GM12878 (cell line): Measurements from ENCODE around the gene PMP22. TPM values are rescaled to one million over a fixed set of nuclear protein-coding genes. Genes with fewer than 3 reads are reported as not detected.

ENCODE experiments used
- ATAC-seq: fragments of 200-7000 bp; cut with Tn5 transposase; 3 replicates; pipeline ENCODE4 v1.9.1; 2020; ENCODE audit warnings: mild to moderate bottlenecking, moderate library complexity
- BruUV-seq: library from RNA; stranded (reverse); fragments of 400-500 nt; replicated peaks from 2 replicates; lab custom pipeline; 2021; lab: Mats Ljungman, UMichigan
- CTCF ChIA-PET: fragments of 300-600 bp; sonication (Branson Sonifier 250); formaldehyde crosslinking; extraction: SDS; loops from one replicate; lab custom pipeline; 2021; ENCODE audit warnings: inconsistent platforms; lab: Yijun Ruan, JAX
- POLR2A ChIA-PET: fragments of 350-600 bp; formaldehyde crosslinking; extraction: SDS; loops from one replicate; lab custom pipeline; 2021; ENCODE audit warnings: inconsistent platforms; lab: Charles Lee
- RAD21 ChIA-PET: fragments of 300-600 bp; sonication (Branson Sonifier 250); formaldehyde crosslinking; loops from one replicate; lab custom pipeline; 2023; ENCODE audit warnings: antibody characterized with exemption; ENCODE audit not compliant: unreplicated experiment; lab: Charles Lee
- SMC1A ChIA-PET: fragments of 300-600 bp; sonication (Branson Sonifier 250); formaldehyde crosslinking; loops from one replicate; lab custom pipeline; 2023; ENCODE audit not compliant: unreplicated experiment, uncharacterized antibody; lab: Charles Lee
- DNase-seq: peaks from one replicate; pipeline ENCODE4 v3.0.0-alpha.2; 2011; ENCODE audit warnings: low read depth, low spot score
- FAIRE-seq: peaks from 3 replicates; lab custom pipeline; 2011; peaks lifted over from hg19 to GRCh38; lab: Jason Lieb, UNC
- H2AFZ ChIP-seq: 2 replicates; pipeline ENCODE4 v1.6.0; 2011; ENCODE audit warnings: low read depth, low read length, control low read depth; ENCODE audit not compliant: control insufficient read depth
- H3K27ac ChIP-seq: 2 replicates; pipeline ENCODE4 v1.5.1; 2011; ENCODE audit warnings: control low read depth; ENCODE audit not compliant: control insufficient read depth, insufficient read depth
- H3K27me3 ChIP-seq, 2 experiments: replicated peaks in 1 of 2; 2 replicates each; pipeline versions ENCODE4 v1.6.0 to v1.6.1; 2011; ENCODE audit warnings: low read length in 1 of 2; ENCODE audit not compliant: control insufficient read depth in 2 of 2, insufficient read depth in 2 of 2
- H3K36me3 ChIP-seq, 2 experiments: 2 replicates each; pipeline ENCODE4 v1.5.1; 2011; ENCODE audit warnings: low read length in 1 of 2; ENCODE audit not compliant: control insufficient read depth in 2 of 2, insufficient read depth in 2 of 2
- H3K4me1 ChIP-seq: 2 replicates; pipeline ENCODE4 v1.6.1; 2011; ENCODE audit warnings: mild to moderate bottlenecking, low read length, moderate library complexity, mixed read lengths; ENCODE audit not compliant: control insufficient read depth, insufficient read depth
- H3K4me2 ChIP-seq: 2 replicates; pipeline ENCODE4 v1.6.0; 2011; ENCODE audit warnings: control low read depth; ENCODE audit not compliant: control insufficient read depth, insufficient read depth
- H3K4me3 ChIP-seq: fragments of 200-600 bp; sonication (generic); 2 replicates; pipeline ENCODE4 v1.5.1; 2016
- H3K79me2 ChIP-seq: 2 replicates; pipeline ENCODE4 v1.6.0; 2011; ENCODE audit warnings: low read length; ENCODE audit not compliant: control insufficient read depth, insufficient read depth
- H3K9ac ChIP-seq: 2 replicates; pipeline ENCODE4 v1.8.0; 2011; ENCODE audit warnings: low read length, control low read depth, mixed read lengths; ENCODE audit not compliant: control insufficient read depth, insufficient read depth
- H3K9me3 ChIP-seq: replicated peaks from 3 replicates; pipeline ENCODE4 v1.5.1; 2011; ENCODE audit warnings: mild to moderate bottlenecking, low read length; ENCODE audit not compliant: control insufficient read depth, insufficient read depth
- H4K20me1 ChIP-seq: 2 replicates; pipeline ENCODE4 v1.6.0; 2011; ENCODE audit not compliant: control insufficient read depth, insufficient read depth
- CBX3 ChIP-seq: fragments of 200-600 bp; sonication (generic); IDR thresholded peaks from 2 replicates; pipeline ENCODE4 v1.6.1; 2016; ENCODE audit warnings: low read depth, borderline replicate concordance
- ETV6 ChIP-seq, 2 experiments: fragments of 450-650 bp in 1 of 2; IDR thresholded peaks in 1 of 2; conservative IDR thresholded peaks in 1 of 2; 2 replicates each; pipeline ENCODE4 v1.6.1; 2014; ENCODE audit warnings: antibody characterized with exemption in 1 of 2, borderline replicate concordance in 1 of 2, low read depth in 1 of 2, mild to moderate bottlenecking in 1 of 2, moderate library complexity in 1 of 2
- IKZF2 ChIP-seq, 2 experiments: fragments of 450-650 bp; IDR thresholded peaks; 2 replicates each; pipeline ENCODE4 v1.6.1; 2017; ENCODE audit warnings: mild to moderate bottlenecking in 2 of 2, moderate library complexity in 2 of 2
- MLLT1 ChIP-seq: fragments of 450-650 bp; IDR thresholded peaks from 2 replicates; pipeline ENCODE4 v1.6.1; 2016; ENCODE audit warnings: mild to moderate bottlenecking
- MTA2 ChIP-seq: fragments of 450-650 bp; IDR thresholded peaks from 2 replicates; pipeline ENCODE4 v1.6.1; 2016; ENCODE audit warnings: low read depth, mild to moderate bottlenecking, moderate library complexity
- RB1 ChIP-seq: fragments of 450-650 bp; formaldehyde crosslinking; IDR thresholded peaks from 2 replicates; pipeline ENCODE4 v1.6.1; 2017; ENCODE audit warnings: mild to moderate bottlenecking, borderline replicate concordance
- SMAD1 ChIP-seq: fragments of 450-650 bp; IDR thresholded peaks from 2 replicates; pipeline ENCODE4 v1.6.1; 2018; ENCODE audit warnings: mild to moderate bottlenecking, low read depth; ENCODE audit not compliant: partially characterized antibody
- SMC3 ChIP-seq: IDR thresholded peaks from 2 replicates; pipeline ENCODE4 v1.6.1; 2011; ENCODE audit warnings: low read length, improper control_type of control experiment, borderline replicate concordance
- SPI1 ChIP-seq: IDR thresholded peaks from 2 replicates; pipeline ENCODE4 v1.6.1; 2011; ENCODE audit warnings: low read depth, mild to moderate bottlenecking, low read length, moderate library complexity, borderline replicate concordance; ENCODE audit not compliant: insufficient read depth
- SUPT20H ChIP-seq: IDR thresholded peaks from 2 replicates; pipeline ENCODE4 v1.6.1; 2011; ENCODE audit warnings: low read depth, mild to moderate bottlenecking, low read length, moderate library complexity, borderline replicate concordance; ENCODE audit not compliant: control insufficient read depth
- USF1 ChIP-seq: IDR thresholded peaks from 2 replicates; pipeline ENCODE4 v1.6.1; 2011; ENCODE audit warnings: borderline replicate concordance, low read depth, mild to moderate bottlenecking, moderate library complexity, mixed read lengths, low read length; ENCODE audit not compliant: insufficient read depth; ENCODE audit errors: extremely low read length
- ZNF24 ChIP-seq: fragments of 450-650 bp; IDR thresholded peaks from 2 replicates; pipeline ENCODE4 v1.6.1; 2017; ENCODE audit warnings: antibody characterized with exemption, mild to moderate bottlenecking
- ZNF384 ChIP-seq: IDR thresholded peaks from 2 replicates; pipeline ENCODE4 v1.6.1; 2012; ENCODE audit warnings: low read depth, mild to moderate bottlenecking, low read length, improper control_type of control experiment, borderline replicate concordance
- ZSCAN29 ChIP-seq: fragments of 450-650 bp; IDR thresholded peaks from 2 replicates; pipeline ENCODE4 v1.6.1; 2017; ENCODE audit warnings: mild to moderate bottlenecking, moderate library complexity
- WGBS: methylation state at CpG from one replicate; pipeline ENCODE4 v1.1.6; 2016; ENCODE audit warnings: low lambda C conversion rate; ENCODE audit not compliant: insufficient replicate concordance, insufficient coverage; ENCODE audit errors: missing lambda C conversion rate; 5-methylcytosine and 5-hydroxymethylcytosine counted together
- in situ Hi-C: fragments of 300-500 bp; cut with MboI; formaldehyde crosslinking; loops from 9 replicates; pipeline ENCODE4 v1.14.3; 2018; ENCODE audit warnings: mixed read lengths
- intact Hi-C: fragments of 100-400 bp; cut with micrococcal nuclease; formaldehyde crosslinking; loops from one replicate; pipeline ENCODE4 v1.14.2; 2022; ENCODE audit not compliant: unreplicated experiment
- polyA plus RNA-seq, 11 experiments: library from polyadenylated mRNA; depleted of rRNA in 4 of 11; unstranded in 6 of 11; stranded (reverse) in 5 of 11; fragments of >200 nt; fragmentation: Nextera tagmentation in 4 of 11; fragmentation: Illumina TruSeq in 1 of 11; extraction: Ambion mirVana in 4 of 11; extraction: Trizol in 1 of 11; gene quantifications; 1 replicate in 1 of 11; 2 replicates in 10 of 11; pipeline versions ENCODE4 v1.2.1 to v1.2.3, GENCODE V29; 2011 to 2016; ENCODE audit warnings: inconsistent platforms in 2 of 11, missing spikeins in 2 of 11, low read depth in 1 of 11
- total RNA-seq, 4 experiments: library from RNA; depleted of rRNA in 3 of 4; stranded (reverse); fragments of >200 nt in 3 of 4; fragmentation: Illumina TruSeq in 1 of 4; extraction: Trizol in 1 of 4; gene quantifications; 2 replicates each; pipeline versions ENCODE4 v1.2.1 to v1.2.3, GENCODE V29; 2013 to 2021
- TF ChIP-seq, protein P1 (sequence below): IDR thresholded peaks from 2 replicates; pipeline ENCODE4 v1.6.1; 2012; ENCODE audit warnings: improper control_type of control experiment, low read depth, low read length; ENCODE audit not compliant: insufficient replicate concordance

PMP22 gene
- total and polyA plus RNA-seq, 10 of the 15 experiments (the other 5 are each of a cell fraction or from before 2014, with no cell fraction given) = 0.59 TPM; not detected in 9

GRCh38 chr17:15257796-15258512 is 7.2 kb downstream of the PMP22 start:
- RAD21 ChIA-PET = interaction anchor here (1.4 to 1.9 kb wide), 3 partner anchors 224 to 245 kb away, joined by 3 to 11 read pairs (median 7); no protein-coding TSS in a partner anchor
- in situ Hi-C loops (loop anchor here (5.0 to 25.0 kb wide), 2 partner anchors 244 to 729 kb away; partner anchors contain the start of genes TTC19 and ZSWIM7), intact Hi-C loops (loop anchor here (1.0 kb wide), 1 partner anchor 244 kb away; no protein-coding TSS in a partner anchor)
- Histone ChIP-seq H3K4me2 (no peak overlapping the region), H3K79me2 (no peaks in the 10 kb centered on the region), H4K20me1 (no peaks in the 10 kb centered on the region; the same call in 1 of the 2 replicates), H3K4me3 (no peak overlapping the region), H3K9ac (no peak overlapping the region), H3K4me1 (no peaks in the 10 kb centered on the region), H3K27ac (no peak overlapping the region), H2AFZ (no peak overlapping the region), H3K36me3 (no peaks in the 10 kb centered on the region), H3K27me3 (peaks cover 0 to under 1% of the 10 kb centered on the region in 2 experiments; a peak in 3 of 4 replicates), H3K9me3 (no peaks in the 10 kb centered on the region)
- WGBS = 51% methylated on average over 6 of the region's 6 CpGs
- FAIRE-seq (no peak), DNase-seq (no peak), ATAC-seq (no peak)
- POLR2A ChIA-PET = no interaction called here
- CTCF ChIA-PET = interaction anchor here (0.7 to 3.3 kb wide), 7 partner anchors 10 to 268 kb away, joined by 3 to 33 read pairs (median 3); no protein-coding TSS in a partner anchor
- BruUV-seq = no TSS peak
- SMC1A ChIA-PET = interaction anchor here (1.0 kb wide), 1 partner anchor 9 kb away, joined by 3 read pairs; no protein-coding TSS in a partner anchor
- TF ChIP-seq USF1 (no peak), ZSCAN29 (no peak), IKZF2 (IDR thresholded peaks at IDR 0.05) (no peak), SMAD1 (no peak), ZNF24 (no peak), MLLT1 (no peak), CBX3 (no peak), SPI1 (no peak), ETV6 (conservative IDR thresholded peaks at IDR 0.05 in 1 of 2, IDR thresholded peaks at IDR 0.05 in 1 of 2; ENCODE audit: borderline replicate concordance in 1 of 2, low read depth in 1 of 2) (no peak), ZNF384 (no peak), MTA2 (no peak), SMC3 (no peak), SUPT20H (no peak), RB1 (no peak)
- TF ChIP-seq, protein P1, sequence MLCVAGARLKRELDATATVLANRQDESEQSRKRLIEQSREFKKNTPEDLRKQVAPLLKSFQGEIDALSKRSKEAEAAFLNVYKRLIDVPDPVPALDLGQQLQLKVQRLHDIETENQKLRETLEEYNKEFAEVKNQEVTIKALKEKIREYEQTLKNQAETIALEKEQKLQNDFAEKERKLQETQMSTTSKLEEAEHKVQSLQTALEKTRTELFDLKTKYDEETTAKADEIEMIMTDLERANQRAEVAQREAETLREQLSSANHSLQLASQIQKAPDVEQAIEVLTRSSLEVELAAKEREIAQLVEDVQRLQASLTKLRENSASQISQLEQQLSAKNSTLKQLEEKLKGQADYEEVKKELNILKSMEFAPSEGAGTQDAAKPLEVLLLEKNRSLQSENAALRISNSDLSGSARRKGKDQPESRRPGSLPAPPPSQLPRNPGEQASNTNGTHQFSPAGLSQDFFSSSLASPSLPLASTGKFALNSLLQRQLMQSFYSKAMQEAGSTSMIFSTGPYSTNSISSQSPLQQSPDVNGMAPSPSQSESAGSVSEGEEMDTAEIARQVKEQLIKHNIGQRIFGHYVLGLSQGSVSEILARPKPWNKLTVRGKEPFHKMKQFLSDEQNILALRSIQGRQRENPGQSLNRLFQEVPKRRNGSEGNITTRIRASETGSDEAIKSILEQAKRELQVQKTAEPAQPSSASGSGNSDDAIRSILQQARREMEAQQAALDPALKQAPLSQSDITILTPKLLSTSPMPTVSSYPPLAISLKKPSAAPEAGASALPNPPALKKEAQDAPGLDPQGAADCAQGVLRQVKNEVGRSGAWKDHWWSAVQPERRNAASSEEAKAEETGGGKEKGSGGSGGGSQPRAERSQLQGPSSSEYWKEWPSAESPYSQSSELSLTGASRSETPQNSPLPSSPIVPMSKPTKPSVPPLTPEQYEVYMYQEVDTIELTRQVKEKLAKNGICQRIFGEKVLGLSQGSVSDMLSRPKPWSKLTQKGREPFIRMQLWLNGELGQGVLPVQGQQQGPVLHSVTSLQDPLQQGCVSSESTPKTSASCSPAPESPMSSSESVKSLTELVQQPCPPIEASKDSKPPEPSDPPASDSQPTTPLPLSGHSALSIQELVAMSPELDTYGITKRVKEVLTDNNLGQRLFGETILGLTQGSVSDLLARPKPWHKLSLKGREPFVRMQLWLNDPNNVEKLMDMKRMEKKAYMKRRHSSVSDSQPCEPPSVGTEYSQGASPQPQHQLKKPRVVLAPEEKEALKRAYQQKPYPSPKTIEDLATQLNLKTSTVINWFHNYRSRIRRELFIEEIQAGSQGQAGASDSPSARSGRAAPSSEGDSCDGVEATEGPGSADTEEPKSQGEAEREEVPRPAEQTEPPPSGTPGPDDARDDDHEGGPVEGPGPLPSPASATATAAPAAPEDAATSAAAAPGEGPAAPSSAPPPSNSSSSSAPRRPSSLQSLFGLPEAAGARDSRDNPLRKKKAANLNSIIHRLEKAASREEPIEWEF = no peak
